Measurements from ENCODE around the gene ZNF420.

ZNF420 gene

DNA sequence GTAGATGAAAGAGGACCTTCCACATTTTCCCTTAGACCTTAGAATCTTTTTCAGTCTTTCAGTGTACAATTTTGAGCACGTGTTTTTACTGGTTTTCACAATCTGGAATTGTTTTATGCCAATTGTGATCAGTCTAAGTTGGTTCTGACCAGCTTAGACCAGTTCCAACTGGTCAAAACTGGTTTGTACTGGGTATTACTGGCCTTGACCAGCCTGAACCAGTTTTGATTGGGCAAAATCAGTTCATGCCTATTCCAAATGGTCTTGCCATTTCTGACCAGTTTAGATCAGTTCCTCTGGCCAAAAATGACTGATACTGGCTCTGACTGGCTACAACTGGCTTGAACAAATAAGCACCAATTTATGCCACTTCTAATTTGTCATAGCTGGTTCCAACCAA lies 57.9 kb downstream of the ZNF420 start:
- no peak for DNase-seq (ENCODE audit: extremely low read depth in 1 of 2, low read depth in 1 of 2)

DNA sequence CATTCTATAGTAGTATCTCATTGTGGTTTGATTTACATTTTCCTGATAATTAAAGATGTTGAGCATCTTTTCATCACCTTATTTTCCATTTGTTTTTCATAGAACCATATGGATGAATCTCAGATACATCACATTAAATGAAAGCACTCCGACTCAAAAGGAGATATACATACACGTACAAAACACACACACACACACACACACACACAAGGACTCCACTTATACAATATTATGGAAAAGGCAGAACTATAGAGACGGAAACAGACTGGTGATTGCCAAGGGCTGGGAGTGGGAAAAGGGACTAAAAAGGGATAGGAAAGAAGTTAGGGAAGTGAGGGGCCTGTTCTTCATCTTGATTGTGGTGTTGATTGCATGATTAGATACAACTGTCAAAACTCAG lies 70.0 kb downstream of the ZNF420 start:
- no peak for DNase-seq (ENCODE audit: extremely low read depth in 1 of 2, low read depth in 1 of 2)

DNA sequence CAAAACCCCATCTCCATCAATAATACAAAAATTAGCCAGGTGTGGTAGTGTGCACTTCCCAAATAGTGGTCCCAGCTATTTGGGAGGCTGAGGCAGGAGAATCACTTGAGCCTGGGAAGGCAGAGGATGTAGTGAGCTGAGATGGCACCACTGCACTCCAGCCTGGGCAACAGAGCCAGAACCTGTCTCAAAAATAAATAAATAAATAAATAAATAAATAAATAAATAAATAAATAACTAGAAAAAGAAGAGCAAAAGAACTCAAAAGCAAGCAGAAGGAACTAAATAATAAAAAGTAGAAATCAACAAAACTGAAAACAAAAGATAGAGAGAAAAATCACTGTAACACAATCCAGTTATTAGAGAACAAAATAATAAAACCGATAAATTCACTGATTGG lies 81.9 kb downstream of the ZNF420 start:
- no peak for DNase-seq (ENCODE audit: extremely low read depth in 1 of 2, low read depth in 1 of 2)

DNA sequence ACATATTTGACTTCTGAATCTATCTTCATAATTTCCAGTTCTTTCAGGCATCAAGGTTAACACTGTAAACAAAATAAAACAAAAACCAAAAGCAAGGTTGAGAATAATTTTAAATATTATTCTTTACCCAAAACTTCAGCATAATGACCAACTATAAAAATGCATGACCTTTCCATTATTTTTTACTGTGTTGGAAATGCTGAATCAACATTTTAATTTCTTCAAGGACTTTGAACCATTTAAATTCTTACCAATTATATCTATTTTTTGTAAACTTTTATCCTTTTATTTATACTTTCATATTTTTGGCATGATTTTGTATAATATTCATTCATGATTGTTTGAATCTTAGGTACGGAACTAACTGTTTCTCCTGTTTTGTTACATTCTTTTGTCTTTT lies 87.4 kb downstream of the ZNF420 start:
- DNase-seq (ENCODE audit: extremely low read depth in 1 of 2, low read depth in 1 of 2), result no peak

DNA sequence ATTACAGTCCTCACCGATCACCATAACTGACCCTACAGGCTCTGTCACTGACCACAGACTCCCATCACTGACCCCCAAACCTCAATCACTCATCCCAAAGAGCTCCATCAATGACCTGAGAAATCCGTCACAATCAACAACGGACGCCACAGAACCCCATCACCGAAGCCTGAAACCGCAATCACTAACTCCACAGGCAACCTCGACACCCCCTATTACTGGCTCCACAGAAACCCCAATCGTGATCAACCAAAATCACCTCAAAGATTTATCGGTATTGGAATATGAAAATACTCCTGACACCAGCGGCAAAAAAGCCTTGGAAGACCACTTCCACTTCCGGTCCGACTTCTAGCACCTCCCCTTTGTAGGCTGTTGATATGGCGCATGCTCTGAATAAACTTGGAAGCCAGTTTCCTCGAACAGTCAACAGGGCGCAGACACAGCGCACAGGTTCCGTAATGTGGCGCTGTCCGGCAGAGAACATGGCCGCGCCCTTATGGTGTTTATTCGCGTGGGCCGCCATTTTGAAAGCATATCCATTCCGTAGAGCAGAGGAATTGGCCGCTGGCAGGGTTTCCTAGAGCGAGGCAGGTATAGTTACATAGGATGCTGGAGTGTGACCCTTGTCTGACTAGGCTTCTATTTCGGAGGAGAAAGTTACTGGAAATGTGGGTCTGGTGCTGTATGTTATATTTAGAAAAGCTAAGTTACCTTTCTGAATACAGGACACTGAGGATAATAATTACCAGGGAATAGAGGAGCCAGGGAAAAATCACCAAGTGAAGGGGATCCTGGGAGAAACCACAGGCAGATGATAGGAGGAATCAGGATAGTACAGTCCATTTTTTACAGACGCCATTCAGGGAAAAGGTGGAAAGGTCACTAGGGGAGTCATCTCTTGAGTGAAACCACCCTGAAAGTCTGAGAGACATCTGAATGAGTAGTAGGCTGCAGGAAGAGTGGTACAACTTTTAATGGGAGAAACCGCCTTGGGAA lies 94.4 kb downstream of the ZNF420 start, which contains the start of gene ZNF585A:
TSS of gene ZNF585A (minus strand) at position 328 of the 999 bp plus-strand sequence. CDS start 2,785 bp downstream, outside the sequence.
- DNase-seq (ENCODE audit: extremely low read depth in 1 of 2, low read depth in 1 of 2), result peak; percentile 77 to 86

All from activated CD8-positive, alpha-beta memory T cell treated with anti-CD3 and anti-CD28 coated beads for 1 hour (primary cell).